Lower leg skin (tissue), 3 donors: ENCODE measurements around the gene PARM1.

Experiments used
- POLR2A ChIP-seq, 2 donors: fragments of 450-650 bp; IDR thresholded peaks; one replicate each; pipeline ENCODE4 v1.6.1; 2016 to 2017; ENCODE audit warnings: antibody characterized with exemption in 2 of 2, mild to moderate bottlenecking in 1 of 2, moderate library complexity in 1 of 2
- TF ChIP-seq, protein P1 (sequence below), 3 donors: fragments of 450-650 bp; IDR thresholded peaks; one replicate each; pipeline ENCODE4 v1.5.1; 2016; ENCODE audit warnings: antibody characterized with exemption in 3 of 3, mild to moderate bottlenecking in 3 of 3, moderate library complexity in 2 of 3

DNA sequence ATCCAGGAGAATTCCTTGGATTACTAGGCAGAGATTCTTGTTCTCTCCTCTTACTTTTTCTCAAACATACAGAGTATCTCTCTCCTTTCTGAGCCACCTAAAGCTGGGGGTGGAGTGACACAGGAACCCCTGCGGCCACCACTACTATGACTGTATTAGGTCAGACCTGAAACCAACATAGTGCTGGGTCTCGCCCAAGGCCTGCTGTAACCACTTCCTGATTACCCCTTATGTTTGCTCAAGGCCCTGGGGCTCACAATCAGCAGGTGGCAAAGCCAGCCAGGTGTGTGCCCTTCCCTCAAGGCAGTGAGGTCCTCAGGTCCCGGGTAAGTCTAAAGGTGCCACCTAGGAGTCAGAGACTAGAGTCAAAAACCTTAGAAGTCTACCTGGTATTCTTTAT, 166.4 kb downstream of the PARM1 start:
- TF ChIP-seq, protein P1, sequence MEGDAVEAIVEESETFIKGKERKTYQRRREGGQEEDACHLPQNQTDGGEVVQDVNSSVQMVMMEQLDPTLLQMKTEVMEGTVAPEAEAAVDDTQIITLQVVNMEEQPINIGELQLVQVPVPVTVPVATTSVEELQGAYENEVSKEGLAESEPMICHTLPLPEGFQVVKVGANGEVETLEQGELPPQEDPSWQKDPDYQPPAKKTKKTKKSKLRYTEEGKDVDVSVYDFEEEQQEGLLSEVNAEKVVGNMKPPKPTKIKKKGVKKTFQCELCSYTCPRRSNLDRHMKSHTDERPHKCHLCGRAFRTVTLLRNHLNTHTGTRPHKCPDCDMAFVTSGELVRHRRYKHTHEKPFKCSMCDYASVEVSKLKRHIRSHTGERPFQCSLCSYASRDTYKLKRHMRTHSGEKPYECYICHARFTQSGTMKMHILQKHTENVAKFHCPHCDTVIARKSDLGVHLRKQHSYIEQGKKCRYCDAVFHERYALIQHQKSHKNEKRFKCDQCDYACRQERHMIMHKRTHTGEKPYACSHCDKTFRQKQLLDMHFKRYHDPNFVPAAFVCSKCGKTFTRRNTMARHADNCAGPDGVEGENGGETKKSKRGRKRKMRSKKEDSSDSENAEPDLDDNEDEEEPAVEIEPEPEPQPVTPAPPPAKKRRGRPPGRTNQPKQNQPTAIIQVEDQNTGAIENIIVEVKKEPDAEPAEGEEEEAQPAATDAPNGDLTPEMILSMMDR (IDR thresholded peaks at IDR 0.05), result no peak
- TF ChIP-seq POLR2A (IDR thresholded peaks at IDR 0.05), result no peak
